ENCODE results near the gene ERVFRD-1.
"Not testable (repeated sequence)": the region's sequence is repeated elsewhere in the genome, so short reads cannot be mapped to it uniquely, and the experiment has no call there.

Gene ERVFRD-1

GRCh38 chr6:11093626-11094410 lies 17.7 kb downstream of the ERVFRD-1 start, which contains the start of gene SMIM13:
Gene SMIM13, plus strand, starts transcription at chr6:11093834. Its CDS starts 480 bp downstream, at chr6:11094314.
- peak; percentile 95 for FAIRE-seq
- TF ChIP-seq POLR2AphosphoS5 (IDR thresholded peaks at IDR 0.05; ENCODE audit: low read depth, low read length): peak; percentile 49; the same call in 1 of the 2 replicates
- peak; percentile 68; the same call in 1 of the 2 replicates for TF ChIP-seq TAF1 (IDR thresholded peaks at IDR 0.05; ENCODE audit: low read depth, low read length)
- TF ChIP-seq POU2F2 (IDR thresholded peaks at IDR 0.05; ENCODE audit: low read depth, low read length): no peak
- TF ChIP-seq POLR2A (IDR thresholded peaks at IDR 0.05; ENCODE audit: low read depth, low read length): peak; percentile 67
- TF ChIP-seq PAX5 (IDR thresholded peaks at IDR 0.05; ENCODE audit: insufficient read depth, low read length, severe bottlenecking): no peak
- no peak for TF ChIP-seq SPI1 (IDR thresholded peaks at IDR 0.05; ENCODE audit: low read depth, low read length)
- DNase-seq (ENCODE audit: insufficient read length, low spot score): peak; percentile 92

DNA sequence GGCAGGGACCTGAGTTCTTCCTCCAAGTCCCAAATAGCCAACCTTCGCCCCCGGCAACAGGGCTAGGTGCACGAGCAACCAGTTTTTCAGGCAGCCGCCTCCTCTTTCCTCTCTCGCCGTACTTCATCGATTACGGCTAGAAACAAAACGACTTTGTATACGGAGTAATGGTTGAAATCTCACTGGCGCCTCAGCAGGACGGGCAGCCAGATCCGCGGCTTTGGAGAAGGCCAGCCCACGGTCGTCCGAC lies 18.2 kb downstream of the ERVFRD-1 start:
- FAIRE-seq (no peak), DNase-seq (ENCODE audit: insufficient read length, low spot score) (no peak)
- TF ChIP-seq POLR2AphosphoS5 (IDR thresholded peaks at IDR 0.05; ENCODE audit: low read depth, low read length): peak; percentile 59; the same call in 1 of the 2 replicates
- TF ChIP-seq TAF1 (IDR thresholded peaks at IDR 0.05; ENCODE audit: low read depth, low read length): no peak; the same call in 1 of the 2 replicates

GRCh38 chr6:11092668-11093375 lies 18.7 kb downstream of the ERVFRD-1 start:
- FAIRE-seq: no peak
- peak; percentile 54 for DNase-seq (ENCODE audit: insufficient read length, low spot score)
- TF ChIP-seq SPI1 (IDR thresholded peaks at IDR 0.05; ENCODE audit: low read depth, low read length) (peak; percentile 64), POU2F2 (IDR thresholded peaks at IDR 0.05; ENCODE audit: low read depth, low read length) (no peak), PAX5 (IDR thresholded peaks at IDR 0.05; ENCODE audit: insufficient read depth, low read length, severe bottlenecking) (no peak)

DNA sequence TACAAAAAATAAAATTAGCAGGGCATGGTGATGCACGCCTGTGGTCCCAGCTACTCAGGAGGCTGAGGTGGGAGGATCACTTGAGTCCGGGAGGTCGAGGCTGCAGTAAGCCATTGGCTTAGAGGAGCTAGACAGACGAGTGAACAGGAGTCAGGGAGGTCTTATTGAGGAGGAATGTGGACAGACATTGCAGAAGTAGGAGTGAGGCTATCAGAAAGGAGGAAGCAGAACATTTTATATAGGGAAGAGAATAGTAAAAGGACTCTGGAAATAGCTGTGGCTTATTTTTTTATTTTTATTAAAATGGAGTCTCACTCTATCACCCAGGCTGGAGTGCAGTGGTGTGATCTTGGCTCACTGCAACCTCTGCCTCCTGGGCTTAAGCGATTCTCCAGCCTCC lies 20.4 kb downstream of the ERVFRD-1 start:
- not testable (repeated sequence) for DNase-seq (ENCODE audit: insufficient read length, low spot score); FAIRE-seq

DNA sequence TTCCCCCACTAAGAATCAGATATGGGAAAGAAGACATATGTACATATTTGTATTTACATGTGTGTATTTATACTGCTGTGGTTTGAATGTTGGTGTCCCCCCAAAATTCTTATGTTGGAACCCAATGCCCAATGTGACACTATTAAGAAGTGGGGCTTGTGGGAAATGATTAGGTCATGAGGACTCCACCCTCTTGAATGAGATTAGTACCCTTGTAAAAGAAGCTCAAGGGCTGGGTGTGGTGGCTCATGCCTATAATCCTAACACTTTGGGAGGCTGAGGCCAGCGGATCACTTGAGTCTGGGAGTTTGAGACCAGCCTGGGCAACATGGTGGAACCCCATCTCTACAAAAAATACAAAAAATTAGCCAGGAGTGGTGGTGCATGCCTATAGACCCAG lies 21.8 kb downstream of the ERVFRD-1 start:
- TF ChIP-seq POU2F2 (IDR thresholded peaks at IDR 0.05; ENCODE audit: low read depth, low read length) (no peak), PAX5 (IDR thresholded peaks at IDR 0.05; ENCODE audit: insufficient read depth, low read length, severe bottlenecking) (no peak), TAF1 (IDR thresholded peaks at IDR 0.05; ENCODE audit: low read depth, low read length) (no peak), POLR2A (IDR thresholded peaks at IDR 0.05; ENCODE audit: low read depth, low read length) (no peak), POLR2AphosphoS5 (IDR thresholded peaks at IDR 0.05; ENCODE audit: low read depth, low read length) (no peak), SPI1 (IDR thresholded peaks at IDR 0.05; ENCODE audit: low read depth, low read length) (no peak)
- FAIRE-seq: no peak
- no peak for DNase-seq (ENCODE audit: insufficient read length, low spot score)

GRCh38 chr6:11087141-11087812 lies 24.2 kb downstream of the ERVFRD-1 start:
- not testable (repeated sequence) for DNase-seq (ENCODE audit: insufficient read length, low spot score); FAIRE-seq

DNA sequence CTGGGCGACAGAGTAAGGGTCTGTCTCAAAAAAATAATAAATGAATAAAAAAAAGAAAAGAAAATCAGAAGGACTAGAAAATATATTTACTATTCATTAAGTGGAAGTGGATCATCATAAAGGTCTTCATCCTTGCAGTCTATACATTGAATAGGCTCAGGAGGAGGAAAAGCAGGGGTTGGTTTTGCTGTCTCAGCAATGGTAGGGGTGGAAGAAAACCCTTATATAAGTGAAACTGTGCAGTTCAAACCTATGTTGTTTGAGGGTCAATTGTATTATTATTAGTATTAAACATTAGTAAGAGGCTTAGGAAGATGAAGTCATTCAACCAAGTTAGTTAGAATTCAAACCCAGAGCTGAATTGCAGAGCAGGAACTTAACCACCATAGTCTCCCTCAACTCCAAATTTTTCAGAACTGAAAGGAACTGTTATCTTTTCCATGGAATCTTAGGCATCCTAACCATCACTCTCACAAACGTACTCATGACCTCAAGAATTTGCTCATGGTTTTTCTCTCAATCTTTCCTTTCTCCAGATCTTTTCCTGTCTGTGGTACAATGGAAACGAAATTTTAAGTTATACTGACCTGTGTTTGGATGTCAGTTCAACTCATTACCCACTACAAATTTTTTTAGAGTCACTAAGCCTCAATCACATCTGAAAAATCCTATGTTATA lies 25.6 kb downstream of the ERVFRD-1 start:
- no peak for TF ChIP-seq POLR2AphosphoS5 (IDR thresholded peaks at IDR 0.05; ENCODE audit: low read depth, low read length)
- no peak for TF ChIP-seq POU2F2 (IDR thresholded peaks at IDR 0.05; ENCODE audit: low read depth, low read length)
- no peak for TF ChIP-seq SPI1 (IDR thresholded peaks at IDR 0.05; ENCODE audit: low read depth, low read length)
- TF ChIP-seq TAF1 (IDR thresholded peaks at IDR 0.05; ENCODE audit: low read depth, low read length): no peak
- no peak for TF ChIP-seq POLR2A (IDR thresholded peaks at IDR 0.05; ENCODE audit: low read depth, low read length)
- TF ChIP-seq PAX5 (IDR thresholded peaks at IDR 0.05; ENCODE audit: insufficient read depth, low read length, severe bottlenecking): no peak
- no peak for DNase-seq (ENCODE audit: insufficient read length, low spot score)
- no peak for FAIRE-seq

- no peak for DNase-seq (ENCODE audit: insufficient read length, low spot score)
- no peak for FAIRE-seq
- TF ChIP-seq TAF1 (IDR thresholded peaks at IDR 0.05; ENCODE audit: low read depth, low read length): no peak
- no peak for TF ChIP-seq POU2F2 (IDR thresholded peaks at IDR 0.05; ENCODE audit: low read depth, low read length)
- no peak for TF ChIP-seq POLR2AphosphoS5 (IDR thresholded peaks at IDR 0.05; ENCODE audit: low read depth, low read length)
- no peak for TF ChIP-seq PAX5 (IDR thresholded peaks at IDR 0.05; ENCODE audit: insufficient read depth, low read length, severe bottlenecking)
- TF ChIP-seq POLR2A (IDR thresholded peaks at IDR 0.05; ENCODE audit: low read depth, low read length): no peak
- TF ChIP-seq SPI1 (IDR thresholded peaks at IDR 0.05; ENCODE audit: low read depth, low read length): no peak
These were observed 27.6 kb downstream of the ERVFRD-1 start for GRCh38 chr6:11083956-11084355.

DNA sequence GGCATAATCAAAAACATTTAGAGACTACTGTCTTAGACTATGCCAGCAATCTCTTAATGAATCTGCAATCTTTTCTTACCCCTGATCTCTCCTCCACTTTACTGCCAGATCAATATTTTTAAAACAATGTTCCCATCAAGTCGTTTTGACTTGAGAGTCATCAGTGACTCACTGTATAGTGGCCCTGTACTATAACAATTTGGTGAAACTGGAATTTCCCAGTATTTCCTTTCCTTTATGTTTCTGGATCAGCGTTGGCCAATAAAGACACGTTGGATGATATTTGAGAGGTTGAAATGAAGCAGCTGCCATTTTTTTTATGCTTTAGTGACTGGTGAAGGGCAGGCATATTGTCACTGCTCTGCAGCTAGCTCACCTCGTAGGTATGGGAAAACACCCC lies 28.0 kb downstream of the ERVFRD-1 start:
- TF ChIP-seq TAF1 (IDR thresholded peaks at IDR 0.05; ENCODE audit: low read depth, low read length) (no peak), POU2F2 (IDR thresholded peaks at IDR 0.05; ENCODE audit: low read depth, low read length) (no peak), PAX5 (IDR thresholded peaks at IDR 0.05; ENCODE audit: insufficient read depth, low read length, severe bottlenecking) (no peak), POLR2AphosphoS5 (IDR thresholded peaks at IDR 0.05; ENCODE audit: low read depth, low read length) (no peak), POLR2A (IDR thresholded peaks at IDR 0.05; ENCODE audit: low read depth, low read length) (no peak), SPI1 (IDR thresholded peaks at IDR 0.05; ENCODE audit: low read depth, low read length) (no peak)
- FAIRE-seq (no peak), DNase-seq (ENCODE audit: insufficient read length, low spot score) (no peak)

- no peak for FAIRE-seq
- no peak for TF ChIP-seq POU2F2 (IDR thresholded peaks at IDR 0.05; ENCODE audit: low read depth, low read length)
- no peak for TF ChIP-seq SPI1 (IDR thresholded peaks at IDR 0.05; ENCODE audit: low read depth, low read length)
- no peak for TF ChIP-seq POLR2AphosphoS5 (IDR thresholded peaks at IDR 0.05; ENCODE audit: low read depth, low read length)
- TF ChIP-seq PAX5 (IDR thresholded peaks at IDR 0.05; ENCODE audit: insufficient read depth, low read length, severe bottlenecking): no peak
- TF ChIP-seq TAF1 (IDR thresholded peaks at IDR 0.05; ENCODE audit: low read depth, low read length): no peak
- TF ChIP-seq POLR2A (IDR thresholded peaks at IDR 0.05; ENCODE audit: low read depth, low read length): no peak
- no peak for DNase-seq (ENCODE audit: insufficient read length, low spot score)
These were observed 31.2 kb downstream of the ERVFRD-1 start for GRCh38 chr6:11080296-11080695.

All from GM12891 (cell line).